ENCODE measurements around the gene EXOC3.

- TF ChIP-seq CTCF (IDR thresholded peaks at IDR 0.05) (no peak), NR2C2 (CRISPR knock-in tag; IDR thresholded peaks at IDR 0.05) (no peak), ZSCAN18 (CRISPR knock-in tag; IDR thresholded peaks at IDR 0.05) (no peak), TCF7 (CRISPR knock-in tag; IDR thresholded peaks at IDR 0.05; ENCODE audit: low read depth) (no peak), ZNF232 (CRISPR knock-in tag; IDR thresholded peaks at IDR 0.05) (0 out of 2 replicates have a peak, but pooled peaks have one; percentile 2), ZNF281 (CRISPR knock-in tag; IDR thresholded peaks at IDR 0.05) (no peak; the same call in 1 of the 2 replicates), ZNF532 (CRISPR knock-in tag; IDR thresholded peaks at IDR 0.05; ENCODE audit: borderline replicate concordance) (no peak), ZNF121 (CRISPR knock-in tag; IDR thresholded peaks at IDR 0.05) (no peak), ESRRA (CRISPR knock-in tag; IDR thresholded peaks at IDR 0.05; ENCODE audit: borderline replicate concordance) (no peak), JUN (CRISPR knock-in tag; IDR thresholded peaks at IDR 0.05) (no peak), NFE2L1 (CRISPR knock-in tag; IDR thresholded peaks at IDR 0.05) (no peak), ZBTB21 (CRISPR knock-in tag; IDR thresholded peaks at IDR 0.05; ENCODE audit: borderline replicate concordance) (no peak)
Measured at GRCh38 chr5:472076-472655, 29.2 kb downstream of the EXOC3 start.

Data from WTC11 (cell line).